Natural killer cell (primary cell): ENCODE results near the gene PRRG4. TPM values are rescaled to one million over a fixed set of nuclear protein-coding genes. Genes with fewer than 3 reads are reported as not detected.
"Not testable (repeated sequence)": the region's sequence is repeated elsewhere in the genome, so short reads cannot be mapped to it uniquely, and the experiment has no call there.

ENCODE experiments used
- ATAC-seq, 3 donors: fragments of 150-1000 bp in 2 of 3; fragments of 200-7000 bp in 1 of 3; cut with Tn5 transposase; 1 replicate in 1 of 3; 2 replicates in 2 of 3; pipeline ENCODE4 v1.10.0; 2021; ENCODE audit warnings: mild to moderate bottlenecking in 2 of 3, moderate library complexity in 2 of 3
- DNase-seq, 2 donors: peaks; one replicate each; pipeline versions ENCODE4 v3.0.0 to v3.0.0-alpha.2; 2013 to 2021; ENCODE audit warnings: mixed read lengths in 1 of 2
- H3K27ac ChIP-seq: one replicate; pipeline ENCODE4 v1.5.1; 2013; ENCODE audit warnings: mild to moderate bottlenecking, low read length
- H3K27me3 ChIP-seq: one replicate; pipeline ENCODE4 v1.6.1; 2013; ENCODE audit warnings: low read length; ENCODE audit not compliant: control insufficient read depth, insufficient read depth
- H3K36me3 ChIP-seq: one replicate; pipeline ENCODE4 v1.6.1; 2013; ENCODE audit warnings: low read length; ENCODE audit not compliant: control insufficient read depth, insufficient read depth
- H3K4me1 ChIP-seq: one replicate; pipeline ENCODE4 v1.6.1; 2013; ENCODE audit warnings: low read length; ENCODE audit not compliant: control insufficient read depth, insufficient read depth
- H3K4me3 ChIP-seq: one replicate; pipeline ENCODE4 v1.5.1; 2013; ENCODE audit warnings: low read length
- H3K9me3 ChIP-seq: one replicate; pipeline ENCODE4 v1.6.1; 2013; ENCODE audit warnings: low read length; ENCODE audit not compliant: control insufficient read depth, insufficient read depth
- H3K27ac Mint-ChIP-seq, 2 donors: one replicate each; pipeline ENCODE4 v1.8.0; 2022; ENCODE audit warnings: mild to moderate bottlenecking in 2 of 2, mixed read lengths in 2 of 2, moderate library complexity in 1 of 2
- H3K27me3 Mint-ChIP-seq, 2 donors: one replicate each; pipeline ENCODE4 v1.8.0; 2022; ENCODE audit warnings: low read depth in 2 of 2, mixed read lengths in 2 of 2
- H3K36me3 Mint-ChIP-seq: one replicate; pipeline ENCODE4 v1.8.0; 2022; ENCODE audit warnings: mixed read lengths
- H3K4me1 Mint-ChIP-seq, 2 donors: one replicate each; pipeline ENCODE4 v1.8.0; 2022; ENCODE audit warnings: mixed read lengths in 2 of 2
- H3K4me3 Mint-ChIP-seq: one replicate; pipeline ENCODE4 v1.8.0; 2022; ENCODE audit warnings: mild to moderate bottlenecking, moderate library complexity, mixed read lengths
- H3K9me3 Mint-ChIP-seq, 2 donors: one replicate each; pipeline ENCODE4 v1.8.0; 2022; ENCODE audit warnings: mixed read lengths in 2 of 2
- CTCF ChIP-seq: fragments of 200-600 bp; IDR thresholded peaks from one replicate; pipeline ENCODE4 v1.8.0; 2022; ENCODE audit warnings: antibody characterized with exemption
- WGBS: methylation state at CpG from one replicate; pipeline ENCODE4 v1.1.7; 2013; ENCODE audit warnings: missing lambda C conversion rate; ENCODE audit not compliant: insufficient coverage; 5-methylcytosine and 5-hydroxymethylcytosine counted together
- intact Hi-C: fragments of 100-400 bp; cut with micrococcal nuclease; formaldehyde crosslinking; loops from one replicate; pipeline ENCODE4 v1.14.2; 2022
- total RNA-seq, 4 donors: library from RNA; stranded (reverse); fragments of 120-200 nt in 1 of 4; gene quantifications; one replicate each; pipeline versions ENCODE4 v1.2.3 to v1.2.4, GENCODE V29; 2013 to 2022

The PRRG4 gene
- total RNA-seq, 3 donors from 2014 or later (not counting 1 experiment from before 2014, with no cell fraction given) = 0.14 to 0.25 (median 0.19) TPM

- Mint-ChIP-seq H3K27me3 (peaks cover 0 to 7% of the 10 kb centered on the region in 2 donors), H3K4me1 (no peaks in the 10 kb centered on the region), H3K27ac (no peak overlapping the region), H3K36me3 (no peaks in the 10 kb centered on the region), H3K4me3 (no peak overlapping the region), H3K9me3 (no peaks in the 10 kb centered on the region)
- no peaks in the 10 kb centered on the region for H3K9me3 ChIP-seq
- no peak overlapping the region for H3K27ac ChIP-seq
- H3K27me3 ChIP-seq = no peaks in the 10 kb centered on the region
- no peak for ATAC-seq
- no peak for TF ChIP-seq CTCF
- intact Hi-C loops = no loop called here
- no peaks in the 10 kb centered on the region for H3K36me3 ChIP-seq
- no peak overlapping the region for H3K4me3 ChIP-seq
- no peak for DNase-seq
- no peaks in the 10 kb centered on the region for H3K4me1 ChIP-seq
These were observed 8.2 kb upstream of the PRRG4 start for GRCh38 chr11:32821517-32821916.

- Mint-ChIP-seq H3K9me3 (no peaks in the 10 kb centered on the region), H3K36me3 (no peaks in the 10 kb centered on the region), H3K27ac (no peak overlapping the region), H3K4me3 (no peak overlapping the region), H3K4me1 (no peaks in the 10 kb centered on the region), H3K27me3 (peaks cover 0 to 7% of the 10 kb centered on the region in 2 donors)
- ATAC-seq (no peak), DNase-seq (no peak)
- no peak overlapping the region for H3K27ac ChIP-seq
- H3K9me3 ChIP-seq = no peaks in the 10 kb centered on the region
- intact Hi-C loops = no loop called here
- H3K36me3 ChIP-seq = no peaks in the 10 kb centered on the region
- 69% methylated on average over 3 of the region's 5 CpGs for WGBS
- H3K4me3 ChIP-seq = no peak overlapping the region
- H3K27me3 ChIP-seq = no peaks in the 10 kb centered on the region
- H3K4me1 ChIP-seq = no peaks in the 10 kb centered on the region
- TF ChIP-seq CTCF = no peak
These were observed 7.7 kb upstream of the PRRG4 start for GRCh38 chr11:32821917-32822560.

- H3K9me3 ChIP-seq, H3K27ac ChIP-seq, H3K27me3 ChIP-seq, ATAC-seq, H3K27me3 Mint-ChIP-seq, DNase-seq, H3K4me1 Mint-ChIP-seq, H3K36me3 ChIP-seq, H3K4me3 Mint-ChIP-seq, H3K4me3 ChIP-seq, H3K27ac Mint-ChIP-seq, H3K36me3 Mint-ChIP-seq, intact Hi-C loops, H3K4me1 ChIP-seq, H3K9me3 Mint-ChIP-seq: not testable (repeated sequence)
- 87% methylated on average over 3 of the region's 3 CpGs for WGBS
These were observed 6.1 kb upstream of the PRRG4 start for GRCh38 chr11:32823617-32824016.

GRCh38 chr11:32826113-32826512 is 3.6 kb upstream of the PRRG4 start:
- Histone ChIP-seq H3K9me3 (no peaks in the 10 kb centered on the region), H3K4me3 (no peak overlapping the region), H3K27ac (no peak overlapping the region), H3K27me3 (no peaks in the 10 kb centered on the region), H3K4me1 (peaks cover 11% of the 10 kb centered on the region), H3K36me3 (no peaks in the 10 kb centered on the region)
- no peak for TF ChIP-seq CTCF
- no peaks in the 10 kb centered on the region for H3K9me3 Mint-ChIP-seq
- 90% methylated on average over 3 of the region's 3 CpGs for WGBS
- H3K27me3 Mint-ChIP-seq = peaks cover 9 to 14% of the 10 kb centered on the region in 2 donors
- peaks cover 7 to 13% of the 10 kb centered on the region in 2 donors for H3K4me1 Mint-ChIP-seq
- H3K36me3 Mint-ChIP-seq = no peaks in the 10 kb centered on the region
- ATAC-seq (no peak), DNase-seq (no peak)
- intact Hi-C loops = no loop called here
- H3K27ac Mint-ChIP-seq = no peak overlapping the region
- no peak overlapping the region for H3K4me3 Mint-ChIP-seq
